Thyroid gland (tissue), 4 donors: Measurements from ENCODE around the gene CTSE.

Experiments
- POLR2A ChIP-seq, 2 donors: fragments of 450-650 bp; IDR thresholded peaks; one replicate each; pipeline ENCODE4 v1.6.1; 2017; ENCODE audit warnings: antibody characterized with exemption in 2 of 2, mild to moderate bottlenecking in 2 of 2, moderate library complexity in 1 of 2
- TF ChIP-seq, protein P1 (sequence below), 6 experiments: fragments of 200-600 bp in 3 of 6; fragments of 450-650 bp in 3 of 6; sonication (generic) in 3 of 6; IDR thresholded peaks; one replicate each; pipeline ENCODE4 v1.5.1; 2016 to 2019; ENCODE audit warnings: antibody characterized with exemption in 6 of 6, mild to moderate bottlenecking in 2 of 6, inconsistent platforms in 1 of 6, moderate library complexity in 1 of 6

DNA sequence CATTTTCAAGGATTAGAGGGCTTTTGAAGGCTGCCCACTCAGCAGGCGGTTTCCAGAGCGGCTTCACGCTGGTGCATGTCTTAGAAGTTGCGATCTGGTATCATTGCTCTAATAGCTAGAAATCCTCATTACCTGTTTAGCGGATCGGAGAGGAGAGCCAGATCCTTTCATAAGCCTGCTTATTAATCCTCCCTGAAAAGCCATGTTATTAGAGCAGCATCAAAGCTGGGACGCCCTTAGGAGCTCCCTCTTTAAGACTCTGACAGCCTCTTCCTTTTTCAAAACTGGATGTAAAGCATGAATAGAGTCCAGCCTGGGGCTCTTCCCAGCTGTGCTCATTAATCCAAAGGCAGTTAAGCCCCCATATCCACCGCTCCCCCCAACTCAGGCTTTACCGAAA, 13.9 kb upstream of the CTSE start:
- TF ChIP-seq, protein P1, sequence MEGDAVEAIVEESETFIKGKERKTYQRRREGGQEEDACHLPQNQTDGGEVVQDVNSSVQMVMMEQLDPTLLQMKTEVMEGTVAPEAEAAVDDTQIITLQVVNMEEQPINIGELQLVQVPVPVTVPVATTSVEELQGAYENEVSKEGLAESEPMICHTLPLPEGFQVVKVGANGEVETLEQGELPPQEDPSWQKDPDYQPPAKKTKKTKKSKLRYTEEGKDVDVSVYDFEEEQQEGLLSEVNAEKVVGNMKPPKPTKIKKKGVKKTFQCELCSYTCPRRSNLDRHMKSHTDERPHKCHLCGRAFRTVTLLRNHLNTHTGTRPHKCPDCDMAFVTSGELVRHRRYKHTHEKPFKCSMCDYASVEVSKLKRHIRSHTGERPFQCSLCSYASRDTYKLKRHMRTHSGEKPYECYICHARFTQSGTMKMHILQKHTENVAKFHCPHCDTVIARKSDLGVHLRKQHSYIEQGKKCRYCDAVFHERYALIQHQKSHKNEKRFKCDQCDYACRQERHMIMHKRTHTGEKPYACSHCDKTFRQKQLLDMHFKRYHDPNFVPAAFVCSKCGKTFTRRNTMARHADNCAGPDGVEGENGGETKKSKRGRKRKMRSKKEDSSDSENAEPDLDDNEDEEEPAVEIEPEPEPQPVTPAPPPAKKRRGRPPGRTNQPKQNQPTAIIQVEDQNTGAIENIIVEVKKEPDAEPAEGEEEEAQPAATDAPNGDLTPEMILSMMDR (IDR thresholded peaks at IDR 0.05): no peak
- TF ChIP-seq POLR2A (IDR thresholded peaks at IDR 0.05): no peak
